Measurements from ENCODE around the gene PHKA2.

Gene PHKA2

DNA sequence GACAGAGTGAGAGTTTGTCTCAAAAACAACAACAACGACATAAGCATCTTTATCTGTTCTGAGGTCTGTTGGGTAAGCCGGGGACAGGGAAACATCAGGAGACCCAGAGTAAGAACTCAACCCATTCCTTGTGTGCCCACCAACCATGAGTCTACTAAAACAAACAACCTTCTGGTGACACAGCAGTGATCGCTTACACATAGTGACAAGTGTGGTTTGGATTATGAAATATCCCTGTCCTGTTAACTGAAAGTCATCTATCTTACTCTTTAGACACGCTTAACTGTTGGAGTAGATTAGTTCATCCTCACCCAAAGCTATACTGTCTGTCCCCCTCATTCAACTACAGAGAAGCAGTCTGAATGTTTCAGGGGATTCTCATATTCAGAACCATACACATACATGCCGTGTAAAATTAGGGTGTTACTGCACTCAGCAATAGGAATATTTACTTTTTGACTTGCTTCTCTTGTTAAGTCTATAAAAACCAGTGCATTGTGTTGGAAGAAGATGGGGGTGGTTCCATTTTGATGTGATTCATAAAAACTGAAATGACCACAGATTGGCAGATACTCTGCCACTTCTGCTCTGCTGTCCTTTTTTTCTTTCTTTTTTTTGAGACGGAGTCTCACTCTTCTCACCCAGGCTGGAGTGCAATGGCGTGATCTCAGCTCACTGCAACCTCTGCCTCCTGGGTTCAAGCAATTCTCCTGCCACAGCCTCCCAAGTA is 27.4 kb downstream of the PHKA2 start:
- ChIA-PET CTCF (no interaction called here), POLR2A (ENCODE audit: low non-redundant PET) (no interaction called here)
- no peak overlapping the region for H3K27ac ChIP-seq
- DNase-seq (ENCODE audit: low spot score) = no peak
- TF ChIP-seq, protein P1, sequence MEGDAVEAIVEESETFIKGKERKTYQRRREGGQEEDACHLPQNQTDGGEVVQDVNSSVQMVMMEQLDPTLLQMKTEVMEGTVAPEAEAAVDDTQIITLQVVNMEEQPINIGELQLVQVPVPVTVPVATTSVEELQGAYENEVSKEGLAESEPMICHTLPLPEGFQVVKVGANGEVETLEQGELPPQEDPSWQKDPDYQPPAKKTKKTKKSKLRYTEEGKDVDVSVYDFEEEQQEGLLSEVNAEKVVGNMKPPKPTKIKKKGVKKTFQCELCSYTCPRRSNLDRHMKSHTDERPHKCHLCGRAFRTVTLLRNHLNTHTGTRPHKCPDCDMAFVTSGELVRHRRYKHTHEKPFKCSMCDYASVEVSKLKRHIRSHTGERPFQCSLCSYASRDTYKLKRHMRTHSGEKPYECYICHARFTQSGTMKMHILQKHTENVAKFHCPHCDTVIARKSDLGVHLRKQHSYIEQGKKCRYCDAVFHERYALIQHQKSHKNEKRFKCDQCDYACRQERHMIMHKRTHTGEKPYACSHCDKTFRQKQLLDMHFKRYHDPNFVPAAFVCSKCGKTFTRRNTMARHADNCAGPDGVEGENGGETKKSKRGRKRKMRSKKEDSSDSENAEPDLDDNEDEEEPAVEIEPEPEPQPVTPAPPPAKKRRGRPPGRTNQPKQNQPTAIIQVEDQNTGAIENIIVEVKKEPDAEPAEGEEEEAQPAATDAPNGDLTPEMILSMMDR (conservative IDR thresholded peaks at IDR 0.05; ENCODE audit: low read depth) = no peak

DNA sequence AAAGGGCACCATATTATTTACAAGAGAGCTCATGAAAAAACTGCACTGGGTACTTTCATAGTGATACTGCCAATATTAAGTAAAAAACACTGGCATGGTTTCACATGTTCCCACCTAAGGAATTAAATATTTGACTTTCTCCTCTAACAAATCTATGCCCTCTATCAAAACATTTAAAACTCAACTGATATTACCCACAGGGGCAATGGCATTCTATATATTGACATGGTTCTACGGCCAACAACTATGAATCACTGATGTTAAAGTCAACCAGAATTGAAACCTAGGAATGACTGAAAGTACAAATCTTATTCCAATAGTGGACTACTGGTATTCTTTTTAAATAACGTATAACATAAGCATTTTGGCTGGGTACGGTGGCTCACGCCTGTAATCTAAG is 28.2 kb downstream of the PHKA2 start:
- no peak for DNase-seq (ENCODE audit: low spot score)
- POLR2A ChIA-PET (ENCODE audit: low non-redundant PET) = no interaction called here
- CTCF ChIA-PET = no interaction called here
- TF ChIP-seq, protein P1 (conservative IDR thresholded peaks at IDR 0.05; ENCODE audit: low read depth) = no peak
- no peak overlapping the region for H3K27ac ChIP-seq

DNA sequence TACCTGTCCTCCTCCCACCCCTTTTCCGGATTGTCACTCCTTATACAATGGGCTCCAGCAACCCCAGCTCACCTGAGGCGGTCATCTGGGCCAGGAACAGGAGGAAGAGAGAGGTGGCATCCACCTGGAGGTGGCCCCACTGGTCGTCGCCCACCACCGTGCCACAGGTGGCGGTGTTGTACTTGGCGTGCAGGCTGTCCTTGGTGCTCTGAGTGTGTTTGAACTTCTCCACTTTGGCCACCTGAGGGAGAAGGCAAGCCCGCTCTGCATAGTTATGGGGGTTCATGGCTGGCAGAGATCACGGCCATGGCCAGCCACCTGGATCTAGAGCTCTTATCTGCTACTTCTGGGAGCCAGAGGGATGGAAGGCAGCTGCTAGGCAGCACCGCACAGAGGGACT is 32.9 kb downstream of the PHKA2 start:
- CTCF ChIA-PET = no interaction called here
- DNase-seq (ENCODE audit: low spot score) = no peak
- TF ChIP-seq, protein P1 (conservative IDR thresholded peaks at IDR 0.05; ENCODE audit: low read depth) = no peak
- H3K27ac ChIP-seq = no peak overlapping the region
- POLR2A ChIA-PET (ENCODE audit: low non-redundant PET) = no interaction called here

DNA sequence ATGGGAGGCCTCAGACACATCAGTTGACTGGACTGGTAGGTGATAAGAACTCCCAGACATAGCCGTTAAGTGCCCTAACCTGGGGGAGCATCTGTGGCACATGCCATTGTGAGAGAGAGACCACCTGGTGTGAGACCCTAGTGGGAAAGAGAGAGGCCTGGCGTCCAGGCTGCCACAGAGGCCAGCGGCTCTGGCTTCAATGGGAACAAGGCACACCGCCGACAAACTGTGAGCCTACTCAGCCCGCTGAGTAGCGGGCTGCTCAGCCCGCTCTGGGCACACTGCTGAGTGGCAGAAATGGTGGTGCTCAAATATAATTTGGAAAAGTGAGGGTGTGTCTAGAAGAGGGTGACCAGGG is 34.0 kb downstream of the PHKA2 start:
- CTCF ChIA-PET = interaction anchor here (0.6 kb wide), 1 partner anchor 238 kb away, joined by 3 read pairs; no protein-coding TSS in a partner anchor
- POLR2A ChIA-PET (ENCODE audit: low non-redundant PET) = no interaction called here
- DNase-seq (ENCODE audit: low spot score) = no peak
- TF ChIP-seq, protein P1 (conservative IDR thresholded peaks at IDR 0.05; ENCODE audit: low read depth) = no peak
- H3K27ac ChIP-seq = no peak overlapping the region

DNA sequence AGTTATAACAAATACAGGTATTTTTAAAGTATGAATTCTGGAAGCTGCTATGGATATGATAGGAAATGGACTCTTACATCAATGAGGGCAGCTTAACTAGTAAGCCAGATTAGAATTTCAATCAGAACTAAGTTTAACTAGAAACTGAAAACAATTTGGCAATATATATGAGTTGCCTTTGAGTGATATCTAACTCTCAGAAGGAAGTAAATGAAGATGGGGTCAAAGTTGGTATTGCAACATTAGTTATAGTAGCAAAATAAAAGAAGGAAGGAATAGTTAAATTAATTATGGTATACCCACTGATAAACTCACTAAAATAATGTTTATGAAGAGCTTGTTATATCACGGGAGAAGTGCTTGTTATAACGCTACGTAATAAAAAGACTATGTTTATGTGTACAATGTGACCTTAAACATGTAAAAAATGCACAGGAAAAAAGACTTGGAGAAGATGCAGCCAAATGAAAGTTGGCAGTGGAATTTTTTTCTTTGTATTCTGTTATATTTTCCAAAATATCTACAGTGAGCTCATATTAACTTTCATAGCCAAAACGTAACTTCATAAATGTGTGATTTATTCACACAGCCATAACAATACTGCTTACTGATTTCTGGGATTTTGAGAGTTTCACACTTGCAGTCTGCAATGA is 34.5 kb downstream of the PHKA2 start:
- CTCF ChIA-PET = interaction anchor here (0.6 kb wide), 1 partner anchor 238 kb away, joined by 3 read pairs; no protein-coding TSS in a partner anchor
- no peak overlapping the region for H3K27ac ChIP-seq
- TF ChIP-seq, protein P1 (conservative IDR thresholded peaks at IDR 0.05; ENCODE audit: low read depth) = no peak
- POLR2A ChIA-PET (ENCODE audit: low non-redundant PET) = no interaction called here
- no peak for DNase-seq (ENCODE audit: low spot score)

DNA sequence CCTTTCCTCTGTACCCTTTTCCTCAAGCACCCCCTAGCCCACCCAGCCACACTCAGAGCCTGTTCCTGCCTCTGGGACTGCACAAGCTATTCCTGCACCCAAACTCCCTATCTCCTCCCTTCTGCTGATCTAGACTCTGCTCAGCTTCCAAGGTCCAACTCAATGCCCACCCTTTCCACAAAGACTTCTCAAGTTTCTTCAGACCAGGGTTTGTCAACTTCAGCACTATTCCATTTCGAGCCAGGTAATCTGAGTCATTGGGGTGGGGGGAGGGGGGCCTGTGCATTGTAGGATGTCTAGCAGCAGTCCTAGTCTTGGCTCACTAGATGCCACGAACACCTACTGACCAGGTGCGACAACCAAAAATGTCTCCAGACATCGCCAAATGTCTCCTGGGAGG is 37.3 kb downstream of the PHKA2 start:
- CTCF ChIA-PET = no interaction called here

More for the DNA sequence above, 37.3 kb downstream of the PHKA2 start:
- H3K27ac ChIP-seq = no peak overlapping the region
- no peak for DNase-seq (ENCODE audit: low spot score)
- TF ChIP-seq, protein P1 (conservative IDR thresholded peaks at IDR 0.05; ENCODE audit: low read depth) = no peak
- POLR2A ChIA-PET (ENCODE audit: low non-redundant PET) = no interaction called here

Measured in RWPE1 (cell line).